ENCODE measurements around the gene PDE3B. TPM values are rescaled to one million over a fixed set of nuclear protein-coding genes. Genes with fewer than 3 reads are reported as not detected.
"Not testable (repeated sequence)": the region's sequence is repeated elsewhere in the genome, so short reads cannot be mapped to it uniquely, and the experiment has no call there.

The PDE3B gene
- total RNA-seq, 6 donors from 2014 or later = 19.3 to 62.7 (median 25.2) TPM

- Histone ChIP-seq H3K4me3 (no peak overlapping the region), H3K27me3 (no peaks in the 10 kb centered on the region), H3K4me1 (peaks cover 0 to 8% (median 0%) of the 10 kb centered on the region in 4 donors), H3K36me3 (peaks cover 0 to 7% (median 2%) of the 10 kb centered on the region in 4 donors), H3K27ac (no peak overlapping the region), H3K9me3 (no peaks in the 10 kb centered on the region)
- TF ChIP-seq EP300 (IDR thresholded peaks at IDR 0.05) (no peak), POLR2A (IDR thresholded peaks at IDR 0.05) (no peak), CTCF (IDR thresholded peaks at IDR 0.05) (no peak), POLR2AphosphoS5 (IDR thresholded peaks at IDR 0.05) (no peak)
- DNase-seq (no peak), ATAC-seq (ENCODE audit: low FRiP score in 2 of 2) (no peak)
- WGBS, 2 donors = 53 to 65% methylated on average over 1 of the region's 1 CpG
Measured at GRCh38 chr11:14861680-14862079, 218.1 kb downstream of the PDE3B start.

DNA sequence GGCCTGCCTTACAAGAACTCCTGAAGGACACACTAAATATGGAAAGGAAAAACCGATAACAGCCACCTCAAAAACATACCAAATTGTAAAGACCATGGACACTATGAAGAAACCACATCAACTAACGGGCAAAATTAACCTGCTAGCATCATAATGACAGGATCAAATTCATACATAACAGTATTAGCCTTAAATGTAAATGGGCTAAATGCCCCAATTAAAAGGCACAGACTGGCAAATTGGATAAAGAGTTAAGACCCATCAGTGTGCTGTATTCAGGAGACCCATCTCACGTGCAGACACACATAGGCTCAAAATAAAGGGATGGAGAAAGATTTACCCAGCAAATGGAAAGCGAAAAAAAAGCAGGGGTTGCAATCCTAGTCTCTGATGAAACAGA is 220.2 kb downstream of the PDE3B start:
- 90 to 96% methylated on average over 4 of the region's 4 CpGs for WGBS, 2 donors
- not testable (repeated sequence) for H3K27ac ChIP-seq; H3K27me3 ChIP-seq; H3K4me1 ChIP-seq; H3K4me3 ChIP-seq; DNase-seq; H3K9me3 ChIP-seq; ATAC-seq (ENCODE audit: low FRiP score in 2 of 2)
- peaks cover 0 to 16% (median 2%) of the 10 kb centered on the region in 4 donors for H3K36me3 ChIP-seq

GRCh38 chr11:14872032-14872431 is 228.4 kb downstream of the PDE3B start:
- TF ChIP-seq POLR2AphosphoS5 (IDR thresholded peaks at IDR 0.05) = no peak
- no peak for TF ChIP-seq POLR2A (IDR thresholded peaks at IDR 0.05)
- TF ChIP-seq CTCF (IDR thresholded peaks at IDR 0.05) = no peak
- no peak for TF ChIP-seq EP300 (IDR thresholded peaks at IDR 0.05)
- H3K9me3 ChIP-seq = no peaks in the 10 kb centered on the region
- no peak overlapping the region for H3K27ac ChIP-seq
- DNase-seq = no peak
- no peak overlapping the region for H3K4me3 ChIP-seq
- ATAC-seq (ENCODE audit: low FRiP score in 2 of 2) = no peak
- H3K27me3 ChIP-seq = no peaks in the 10 kb centered on the region
- no peaks in the 10 kb centered on the region for H3K4me1 ChIP-seq
- H3K36me3 ChIP-seq = peaks cover 0 to 24% (median 4%) of the 10 kb centered on the region in 4 donors

GRCh38 chr11:14873632-14874031 is 230.0 kb downstream of the PDE3B start:
- TF ChIP-seq POLR2A (IDR thresholded peaks at IDR 0.05) = no peak
- TF ChIP-seq POLR2AphosphoS5 (IDR thresholded peaks at IDR 0.05) = no peak
- no peak for TF ChIP-seq CTCF (IDR thresholded peaks at IDR 0.05)
- TF ChIP-seq EP300 (IDR thresholded peaks at IDR 0.05) = no peak
- Histone ChIP-seq H3K9me3 (no peaks in the 10 kb centered on the region), H3K4me3 (no peak overlapping the region), H3K27ac (no peak overlapping the region), H3K27me3 (no peaks in the 10 kb centered on the region), H3K4me1 (no peaks in the 10 kb centered on the region), H3K36me3 (peaks cover 0 to 22% (median 7%) of the 10 kb centered on the region in 4 donors)
- ATAC-seq (ENCODE audit: low FRiP score in 2 of 2) (no peak), DNase-seq (no peak)
- WGBS, 2 donors = 95 to 99% methylated on average over 4 of the region's 4 CpGs

DNA sequence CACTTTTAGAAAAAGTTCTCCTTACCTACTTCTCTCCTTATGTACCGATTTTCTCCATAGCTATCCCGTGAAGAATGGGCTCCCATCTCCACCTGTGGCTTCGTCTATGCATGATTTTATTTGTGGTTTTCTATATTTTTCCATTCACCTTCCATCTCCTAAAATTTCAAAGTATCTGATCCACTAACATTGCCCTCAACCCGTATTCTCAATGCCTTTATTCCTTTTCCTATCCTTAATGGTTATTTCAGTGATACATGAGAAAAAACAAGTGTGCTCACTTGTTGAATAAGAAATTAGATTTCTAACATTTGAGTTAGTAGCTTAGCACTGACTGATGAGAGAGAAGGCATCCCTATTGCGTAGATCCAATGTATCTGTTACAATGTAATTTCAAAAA is 231.6 kb downstream of the PDE3B start:
- Histone ChIP-seq H3K36me3 (peaks cover 0 to 22% (median 5%) of the 10 kb centered on the region in 4 donors), H3K9me3 (no peaks in the 10 kb centered on the region), H3K4me3 (no peak overlapping the region), H3K27me3 (no peaks in the 10 kb centered on the region), H3K27ac (no peak overlapping the region), H3K4me1 (no peaks in the 10 kb centered on the region)
- no peak for DNase-seq
- no peak for TF ChIP-seq POLR2A (IDR thresholded peaks at IDR 0.05)
- no peak for TF ChIP-seq EP300 (IDR thresholded peaks at IDR 0.05)
- TF ChIP-seq POLR2AphosphoS5 (IDR thresholded peaks at IDR 0.05) = no peak
- no peak for TF ChIP-seq CTCF (IDR thresholded peaks at IDR 0.05)
- ATAC-seq (ENCODE audit: low FRiP score in 2 of 2) = no peak
- WGBS, 2 donors = 97 to 98% methylated on average over 5 of the region's 5 CpGs

All from upper lobe of left lung (tissue), 6 donors.